Liver (tissue), 9 donors: ENCODE data around the gene KCNQ1. TPM values are rescaled to one million over a fixed set of nuclear protein-coding genes. Genes with fewer than 3 reads are reported as not detected.

Experiments used
- DNase-seq: peaks from one replicate; pipeline ENCODE4 v3.0.0-alpha.2; 2017; ENCODE audit warnings: low spot score
- H3K27ac ChIP-seq, 2 donors: one replicate each; pipeline ENCODE4 v1.7.0; 2013; ENCODE audit warnings: inconsistent platforms in 2 of 2, low read length in 2 of 2, control low read depth in 1 of 2, low read depth in 1 of 2, mild to moderate bottlenecking in 1 of 2
- H3K27me3 ChIP-seq, 4 donors: one replicate each; pipeline versions ENCODE4 v1.6.1 to v1.7.0; 2013; ENCODE audit warnings: low read length in 3 of 4, inconsistent platforms in 1 of 4, mild to moderate bottlenecking in 1 of 4, moderate library complexity in 1 of 4; ENCODE audit not compliant: control insufficient read depth in 4 of 4, insufficient read depth in 4 of 4
- H3K36me3 ChIP-seq, 4 donors: one replicate each; pipeline versions ENCODE4 v1.6.1 to v1.7.0; 2013; ENCODE audit warnings: low read length in 3 of 4, mild to moderate bottlenecking in 3 of 4, low read depth in 1 of 4, moderate library complexity in 1 of 4; ENCODE audit not compliant: control insufficient read depth in 4 of 4, insufficient read depth in 3 of 4
- H3K4me1 ChIP-seq, 4 donors: one replicate each; pipeline versions ENCODE4 v1.6.1 to v1.7.0; 2013; ENCODE audit warnings: low read length in 3 of 4, mild to moderate bottlenecking in 3 of 4, moderate library complexity in 1 of 4; ENCODE audit not compliant: control insufficient read depth in 4 of 4, insufficient read depth in 4 of 4
- H3K4me3 ChIP-seq, 3 donors: one replicate each; pipeline versions ENCODE4 v1.6.1 to v1.7.0; 2013; ENCODE audit warnings: low read length in 3 of 3, control low read depth in 1 of 3, low read depth in 1 of 3, mild to moderate bottlenecking in 1 of 3
- H3K9ac ChIP-seq, 2 donors: one replicate each; pipeline ENCODE4 v1.7.0; 2013; ENCODE audit warnings: low read length in 2 of 2, mild to moderate bottlenecking in 2 of 2, moderate library complexity in 2 of 2, control low read depth in 1 of 2, low read depth in 1 of 2
- H3K9me3 ChIP-seq, 4 donors: one replicate each; pipeline versions ENCODE4 v1.6.1 to v1.7.0; 2013; ENCODE audit warnings: low read length in 3 of 4; ENCODE audit not compliant: control insufficient read depth in 4 of 4
- ATF3 ChIP-seq: IDR thresholded peaks from 2 replicates; pipeline ENCODE4 v1.6.1; 2016; ENCODE audit warnings: antibody characterized with exemption
- CTCF ChIP-seq: fragments of 150-350 bp; IDR thresholded peaks from 2 replicates; pipeline ENCODE4 v1.5.1; 2017; ENCODE audit warnings: improper control_type of control experiment, low read depth, low read length; ENCODE audit not compliant: missing input control
- EGR1 ChIP-seq, 2 donors: IDR thresholded peaks; 2 replicates each; pipeline ENCODE4 v1.6.1; 2016 to 2018; ENCODE audit warnings: antibody characterized with exemption in 2 of 2, low read depth in 2 of 2
- FOXA1 ChIP-seq: IDR thresholded peaks from 2 replicates; pipeline ENCODE4 v1.6.1; 2016; ENCODE audit warnings: antibody characterized with exemption
- FOXA2 ChIP-seq: IDR thresholded peaks from 2 replicates; pipeline ENCODE4 v1.6.1; 2016; ENCODE audit warnings: antibody characterized with exemption
- GABPA ChIP-seq, 2 donors: IDR thresholded peaks in 1 of 2; conservative IDR thresholded peaks in 1 of 2; 2 replicates each; pipeline ENCODE4 v1.6.1; 2016; ENCODE audit warnings: antibody characterized with exemption in 2 of 2, mild to moderate bottlenecking in 1 of 2, moderate library complexity in 1 of 2
- HNF4A ChIP-seq, 2 donors: conservative IDR thresholded peaks; 2 replicates each; pipeline ENCODE4 v1.6.1; 2016; ENCODE audit warnings: antibody characterized with exemption in 2 of 2, mild to moderate bottlenecking in 2 of 2
- HNF4G ChIP-seq: IDR thresholded peaks from 2 replicates; pipeline ENCODE4 v1.6.1; 2016; ENCODE audit warnings: antibody characterized with exemption
- JUND ChIP-seq, 2 donors: IDR thresholded peaks; 2 replicates each; pipeline ENCODE4 v1.6.1; 2016; ENCODE audit warnings: antibody characterized with exemption in 2 of 2
- RAD21 ChIP-seq, 2 donors: IDR thresholded peaks; 2 replicates each; pipeline ENCODE4 v1.6.1; 2016; ENCODE audit warnings: antibody characterized with exemption in 2 of 2, mild to moderate bottlenecking in 2 of 2
- REST ChIP-seq: IDR thresholded peaks from 2 replicates; pipeline ENCODE4 v1.6.1; 2016; ENCODE audit warnings: antibody characterized with exemption, mild to moderate bottlenecking
- RXRA ChIP-seq, 2 donors: IDR thresholded peaks; 2 replicates each; pipeline ENCODE4 v1.6.1; 2017 to 2018; ENCODE audit warnings: antibody characterized with exemption in 2 of 2, mild to moderate bottlenecking in 1 of 2
- SP1 ChIP-seq: IDR thresholded peaks from 2 replicates; pipeline ENCODE4 v1.6.1; 2018; ENCODE audit warnings: antibody characterized with exemption, mild to moderate bottlenecking
- TAF1 ChIP-seq: conservative IDR thresholded peaks from 2 replicates; pipeline ENCODE4 v1.6.1; 2016; ENCODE audit warnings: antibody characterized with exemption, mild to moderate bottlenecking
- YY1 ChIP-seq: IDR thresholded peaks from 2 replicates; pipeline ENCODE4 v1.6.1; 2016; ENCODE audit warnings: antibody characterized with exemption, mild to moderate bottlenecking
- ZBTB33 ChIP-seq: IDR thresholded peaks from 2 replicates; pipeline ENCODE4 v1.6.1; 2016; ENCODE audit warnings: antibody characterized with exemption
- WGBS: extraction: QIAGEN DNeasy Blood & Tissue Kit; methylation state at CpG from one replicate; pipeline ENCODE4 v1.1.7; 2013; 5-methylcytosine and 5-hydroxymethylcytosine counted together
- polyA plus RNA-seq, 2 donors: library from polyadenylated mRNA; stranded (reverse) in 1 of 2; unstranded in 1 of 2; fragments of 200-250 nt in 1 of 2; fragments of >200 nt in 1 of 2; fragmentation: Nextera tagmentation in 1 of 2; extraction: Ambion mirVana in 1 of 2; gene quantifications; one replicate each; pipeline versions ENCODE4 v1.2.1 to v1.2.3, GENCODE V29; 2013 to 2015
- total RNA-seq, 2 donors: library from RNA; depleted of rRNA; stranded (reverse); fragments of >200 nt; gene quantifications; one replicate each; pipeline ENCODE4 v1.2.3, GENCODE V29; 2014
- donor health status: healthy.
- donor health status: healthy.
- donor health status: healthy.
- donor health status: healthy.
- donor health status: healthy.

The KCNQ1 gene
- total and polyA plus RNA-seq, 4 donors: 0.31 to 2.2 (median 1.5) TPM

GRCh38 chr11:2887515-2888195 is 442.8 kb downstream of the KCNQ1 start:
- TF ChIP-seq HNF4A (conservative IDR thresholded peaks at IDR 0.05) (no peak), ZBTB33 (no peak), GABPA (IDR thresholded peaks at IDR 0.05 in 1 of 2, conservative IDR thresholded peaks at IDR 0.05 in 1 of 2) (no peak), HNF4G (no peak), RXRA (IDR thresholded peaks at IDR 0.05) (no peak), ATF3 (no peak), FOXA2 (no peak), EGR1 (IDR thresholded peaks at IDR 0.05; ENCODE audit: low read depth in 2 of 2) (no peak), FOXA1 (no peak), TAF1 (no peak), RAD21 (IDR thresholded peaks at IDR 0.05) (no peak), CTCF (no peak), REST (no peak), YY1 (no peak), SP1 (no peak), JUND (IDR thresholded peaks at IDR 0.05) (no peak)
- no peaks in the 10 kb centered on the region for H3K27me3 ChIP-seq
- no peaks in the 10 kb centered on the region for H3K9me3 ChIP-seq
- 78% methylated on average over 11 of the region's 11 CpGs for WGBS
- no peak for DNase-seq
- H3K27ac ChIP-seq: no peak overlapping the region
- no peak overlapping the region for H3K9ac ChIP-seq
- no peak overlapping the region for H3K4me3 ChIP-seq
- H3K4me1 ChIP-seq: peaks cover 12 to 28% (median 21%) of the 10 kb centered on the region in 4 donors
- H3K36me3 ChIP-seq: no peaks in the 10 kb centered on the region
